HG02678 (cell line): ENCODE measurements around the gene SHROOM2.
"Not testable (repeated sequence)": the region's sequence is repeated elsewhere in the genome, so short reads cannot be mapped to it uniquely, and the experiment has no call there.

Experiments
- ATAC-seq: cut with Tn5 transposase; IDR thresholded peaks from one replicate; pipeline ENCODE4 v1.9.1; 2021; ENCODE audit warnings: mild to moderate bottlenecking, moderate library complexity; ENCODE audit not compliant: unreplicated experiment

The SHROOM2 gene

DNA sequence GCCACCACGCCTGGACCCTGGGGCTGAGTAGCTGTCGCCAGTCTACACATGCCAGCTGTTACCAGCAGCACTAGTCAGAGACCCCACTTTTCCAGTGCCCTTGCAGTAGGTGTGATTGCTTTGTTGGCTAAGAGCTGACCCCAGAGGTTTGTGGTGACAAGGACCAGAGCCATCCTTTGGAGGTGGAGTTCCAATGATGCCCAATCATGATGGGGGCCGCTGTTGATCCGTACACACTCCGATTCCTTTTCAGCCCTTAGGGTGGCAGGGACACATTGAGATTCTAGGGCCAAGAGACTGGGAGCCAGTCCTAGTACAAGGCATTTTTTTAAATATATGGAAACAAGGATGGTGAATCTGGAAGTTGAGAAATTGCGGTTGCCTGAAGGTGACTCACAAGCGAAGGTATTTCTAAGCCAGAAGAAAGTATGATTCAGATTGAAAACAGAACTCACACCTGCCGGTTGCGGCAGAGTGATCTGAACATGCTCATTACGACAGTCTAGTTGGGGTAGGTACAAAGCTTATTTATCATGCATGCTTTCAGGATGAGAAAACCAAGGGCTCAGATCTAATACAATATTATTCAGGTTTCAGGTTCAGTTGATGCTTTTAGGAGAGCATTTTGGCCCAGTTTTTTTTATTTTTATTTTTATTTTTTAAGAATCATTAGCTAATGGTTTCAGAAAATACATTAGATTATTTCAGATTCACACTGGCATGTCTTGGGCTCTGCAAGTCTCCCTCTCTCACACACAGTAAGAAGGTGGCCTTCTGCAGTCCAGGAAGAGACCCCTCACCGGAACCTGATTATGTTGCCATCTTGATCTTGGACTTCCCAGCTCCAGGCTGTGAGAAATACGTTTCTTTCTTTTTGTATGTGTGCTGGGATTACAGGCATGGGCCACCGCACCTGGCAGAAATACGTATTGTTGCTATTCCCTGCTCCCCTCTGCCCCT, 43.4 kb downstream of the SHROOM2 start:
- peak; percentile 94 for ATAC-seq

DNA sequence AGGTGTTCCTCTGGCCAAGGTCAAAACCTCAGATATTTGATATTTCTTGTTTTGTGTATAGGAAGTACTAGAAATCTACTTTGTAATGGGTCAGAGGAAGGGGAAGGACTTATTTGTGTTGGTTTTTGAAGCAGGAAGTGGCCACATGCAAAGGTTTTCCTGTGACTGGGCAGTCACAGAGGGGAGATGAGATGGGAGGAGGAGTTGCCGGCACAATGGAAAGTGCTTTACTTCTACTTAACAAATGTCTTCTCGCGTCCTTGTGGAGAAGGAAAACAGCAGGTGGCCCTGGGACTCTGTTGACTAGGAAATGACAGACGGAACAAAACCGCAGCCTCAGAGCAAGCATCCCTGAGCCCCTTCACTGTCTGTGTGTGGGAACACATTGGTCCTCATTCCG, 46.6 kb downstream of the SHROOM2 start:
- no peak for ATAC-seq

DNA sequence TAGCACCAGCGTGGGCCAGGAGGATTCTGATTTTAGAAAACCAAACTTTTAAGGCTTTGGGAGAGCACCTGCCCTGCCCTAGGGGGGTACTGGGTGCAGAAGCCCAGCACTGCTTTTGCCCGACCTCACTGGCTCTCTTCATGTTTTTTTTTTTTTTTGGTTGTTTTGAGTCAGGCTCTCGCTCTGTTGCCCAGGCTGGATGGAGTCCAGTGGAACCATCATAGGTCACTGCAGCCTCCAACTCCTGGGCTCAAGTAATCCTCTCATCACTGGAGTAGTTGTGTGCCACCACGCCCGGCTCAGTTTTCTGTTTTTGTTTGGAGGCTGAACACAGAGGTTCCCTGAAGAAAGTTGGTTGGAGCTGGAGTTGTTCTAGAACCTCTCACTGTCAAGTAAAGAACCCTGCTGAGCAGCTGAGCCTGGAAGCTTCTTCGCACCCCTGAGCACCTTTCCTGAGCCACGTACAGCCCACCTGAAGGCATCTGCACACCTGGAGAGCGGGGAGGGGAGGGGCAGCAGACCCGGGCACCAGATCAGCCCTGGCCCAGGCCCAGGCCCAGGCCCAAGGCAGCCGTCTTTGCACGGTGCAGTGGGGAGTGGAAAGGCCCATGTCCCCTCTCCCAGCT, 49.5 kb downstream of the SHROOM2 start:
- ATAC-seq: no peak

GRCh38 chrX:9842541-9842940, 56.3 kb downstream of the SHROOM2 start:
- ATAC-seq: no peak

- no peak for ATAC-seq
Measured at GRCh38 chrX:9844936-9845577, 58.8 kb downstream of the SHROOM2 start.

GRCh38 chrX:9845578-9845952, 59.3 kb downstream of the SHROOM2 start:
- ATAC-seq: no peak

GRCh38 chrX:9846631-9847030, 60.4 kb downstream of the SHROOM2 start:
- ATAC-seq: no peak

GRCh38 chrX:9847071-9847470, 60.8 kb downstream of the SHROOM2 start:
- no peak for ATAC-seq

DNA sequence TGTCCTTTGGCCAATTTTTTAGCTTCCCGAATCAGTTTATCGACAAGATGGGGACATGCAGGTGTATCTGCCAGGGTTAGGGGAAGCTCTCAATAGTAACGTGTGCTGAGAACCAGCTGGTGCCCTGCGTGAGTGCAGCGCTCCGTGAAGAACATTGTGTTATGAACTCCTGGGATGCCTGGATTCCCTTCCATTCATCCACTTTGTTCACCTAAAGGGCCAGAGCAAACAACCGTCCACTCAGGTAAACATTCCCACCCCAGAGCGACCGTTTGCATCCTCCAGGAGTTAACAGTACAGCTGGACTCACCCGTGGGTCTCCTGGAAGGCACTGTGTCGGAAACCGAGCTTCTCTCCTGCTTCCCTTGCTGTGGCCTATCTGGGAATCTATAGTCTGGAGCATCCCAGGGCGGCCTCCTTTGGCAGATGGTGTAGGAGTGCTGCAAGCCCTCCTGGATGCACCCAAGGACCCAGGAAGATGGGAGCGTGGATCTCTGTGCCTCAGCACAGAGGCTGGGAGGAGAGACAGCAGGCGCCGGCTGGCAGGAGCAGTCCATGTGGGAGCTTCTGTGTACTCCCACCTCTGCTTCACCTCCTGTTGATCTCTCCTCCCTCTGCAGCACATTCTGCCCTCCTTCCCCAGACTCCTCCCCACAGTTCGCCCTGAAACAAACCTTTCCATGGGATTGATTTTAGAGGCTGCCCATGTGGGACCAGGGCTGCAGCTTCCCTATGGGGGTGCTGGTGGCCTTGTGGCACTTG, 62.7 kb downstream of the SHROOM2 start:
- ATAC-seq: no peak

DNA sequence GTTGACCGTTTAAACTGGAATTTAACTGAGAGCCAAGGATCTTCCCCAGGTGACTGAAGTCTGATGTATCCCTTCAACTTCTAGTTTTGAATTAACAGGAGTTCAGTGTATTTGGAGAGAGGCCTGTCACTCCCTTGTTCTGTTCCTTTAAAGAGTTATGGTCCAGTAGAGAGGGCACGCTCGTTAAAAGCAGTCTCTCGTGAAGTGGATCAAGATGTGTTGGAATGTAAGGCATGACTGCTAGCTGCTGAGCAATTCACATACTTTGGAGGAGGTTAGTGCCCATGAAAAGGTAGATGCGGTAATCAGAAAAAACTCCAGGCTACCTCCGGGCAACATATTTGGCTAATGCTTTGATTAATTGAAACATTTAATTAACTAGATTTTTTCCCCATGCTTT, 65.7 kb downstream of the SHROOM2 start:
- no peak for ATAC-seq

GRCh38 chrX:9853307-9853706, 67.1 kb downstream of the SHROOM2 start:
- ATAC-seq: no peak

DNA sequence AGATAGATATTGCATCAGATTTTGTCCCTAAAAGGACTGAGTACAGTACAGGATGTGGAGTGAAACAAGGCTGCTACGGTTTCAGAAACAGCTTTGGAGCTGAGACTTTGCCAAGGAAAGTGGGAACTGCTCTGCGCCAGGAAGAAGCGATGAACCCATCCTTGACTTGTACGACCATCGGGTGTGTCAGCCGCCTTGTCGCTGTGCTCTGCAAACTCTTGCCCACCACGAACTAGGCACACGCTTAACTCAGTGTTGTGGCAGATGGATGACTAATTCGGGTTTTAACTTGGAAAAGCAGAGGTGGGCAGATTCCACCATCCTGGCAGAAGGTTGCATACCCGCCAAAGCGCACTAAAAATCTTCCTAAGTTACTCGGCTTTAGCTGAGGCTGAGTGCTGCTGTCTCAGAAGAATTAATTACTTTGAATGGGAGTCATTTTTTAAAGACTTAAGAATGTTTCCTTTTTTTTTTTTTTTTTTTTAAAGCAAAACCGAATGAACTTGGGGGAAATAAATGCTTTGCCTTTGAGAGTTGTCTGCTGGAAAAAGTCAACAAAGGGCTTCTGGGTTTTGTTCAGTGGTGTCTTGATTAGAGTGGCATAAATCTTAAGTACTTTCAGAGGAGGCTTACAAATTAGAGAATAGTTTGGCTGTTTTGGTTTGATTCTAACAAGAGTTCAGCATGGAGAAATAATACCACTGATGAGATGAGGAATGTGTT, 69.5 kb downstream of the SHROOM2 start:
- no peak for ATAC-seq

DNA sequence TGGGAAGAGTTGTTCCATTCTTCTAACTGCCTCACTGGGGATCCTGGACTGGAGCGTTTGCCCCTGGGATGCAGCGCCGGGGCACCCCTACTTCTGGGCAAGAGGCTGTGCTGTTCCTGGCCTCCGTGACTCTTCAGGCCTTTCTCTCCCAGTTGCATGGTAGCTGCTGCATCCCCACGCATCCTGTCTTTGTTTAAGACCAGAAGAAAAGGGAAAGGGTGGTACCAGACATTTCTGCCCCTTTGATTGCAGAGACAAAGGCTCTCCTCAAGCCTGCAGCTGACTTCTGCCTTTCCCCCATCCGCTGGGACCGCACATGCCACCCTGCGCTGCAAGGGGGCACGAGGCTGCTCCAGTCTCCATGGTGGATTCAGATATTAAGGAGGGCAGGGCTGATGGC, 70.4 kb downstream of the SHROOM2 start:
- ATAC-seq: no peak

DNA sequence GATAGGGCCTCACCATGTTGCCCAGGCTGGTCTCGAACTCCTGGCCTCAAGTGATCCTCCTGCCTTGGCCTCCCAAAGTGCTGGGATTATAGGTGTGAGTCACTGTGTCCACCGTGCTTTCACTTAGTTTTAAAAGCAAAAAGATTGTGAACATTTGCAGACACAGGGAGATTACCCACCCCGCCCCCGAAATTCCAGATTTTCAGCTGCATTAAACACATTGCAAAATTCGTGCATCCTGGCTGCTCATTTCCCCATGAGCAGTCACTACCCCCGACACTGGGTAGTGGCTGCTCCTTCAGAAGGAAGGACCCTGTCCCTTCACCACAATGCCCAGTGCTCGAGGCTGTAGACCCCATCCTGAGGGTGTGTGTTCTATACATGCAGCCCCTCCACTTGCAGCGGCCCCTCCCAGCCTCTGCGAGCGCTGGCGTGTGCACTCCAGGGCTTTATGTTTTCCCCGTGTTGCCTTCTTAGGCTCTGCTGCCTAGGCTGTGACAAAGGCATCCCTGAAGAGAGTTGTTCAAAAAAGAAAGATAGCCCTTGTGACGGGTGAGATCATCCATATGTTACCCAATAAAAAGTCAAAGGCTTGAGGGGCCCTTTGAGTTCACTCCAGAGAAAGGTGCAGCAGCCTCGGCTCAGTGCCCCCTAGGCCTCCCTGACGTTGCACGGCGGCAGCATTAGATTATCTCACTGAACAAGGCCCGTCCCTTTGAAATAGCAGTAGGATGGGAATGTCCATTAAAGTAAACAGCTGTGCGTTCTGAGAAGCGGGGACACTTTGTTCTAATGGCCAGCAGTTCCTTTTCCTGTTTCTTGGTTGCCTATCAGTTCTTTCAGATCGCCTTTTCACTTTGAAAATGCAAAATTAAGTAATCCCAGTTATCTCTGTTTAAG, 71.6 kb downstream of the SHROOM2 start:
- ATAC-seq: no peak

- not testable (repeated sequence) for ATAC-seq
Measured at GRCh38 chrX:9858684-9859083, 72.5 kb downstream of the SHROOM2 start.

- ATAC-seq: no peak
Measured at GRCh38 chrX:9859711-9860555, 73.7 kb downstream of the SHROOM2 start.

DNA sequence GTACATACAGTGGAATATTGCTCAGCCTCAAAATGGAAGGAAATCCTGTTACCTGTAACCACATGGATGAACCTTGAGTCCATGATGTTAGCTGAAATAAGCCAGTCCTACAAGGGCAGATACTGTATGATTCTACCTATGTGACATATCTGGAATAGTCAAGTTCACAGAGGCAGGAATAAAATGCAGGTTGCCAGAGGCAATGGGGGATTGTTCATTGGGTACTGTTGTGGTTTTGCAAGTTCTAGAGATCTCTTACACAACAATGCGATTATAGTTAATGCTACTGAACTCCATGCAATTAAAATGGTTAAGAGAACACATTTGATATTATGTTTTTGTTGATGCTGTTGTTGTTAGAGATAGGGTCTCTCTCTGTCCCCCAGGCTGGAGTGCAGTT, 74.6 kb downstream of the SHROOM2 start:
- ATAC-seq: no peak

DNA sequence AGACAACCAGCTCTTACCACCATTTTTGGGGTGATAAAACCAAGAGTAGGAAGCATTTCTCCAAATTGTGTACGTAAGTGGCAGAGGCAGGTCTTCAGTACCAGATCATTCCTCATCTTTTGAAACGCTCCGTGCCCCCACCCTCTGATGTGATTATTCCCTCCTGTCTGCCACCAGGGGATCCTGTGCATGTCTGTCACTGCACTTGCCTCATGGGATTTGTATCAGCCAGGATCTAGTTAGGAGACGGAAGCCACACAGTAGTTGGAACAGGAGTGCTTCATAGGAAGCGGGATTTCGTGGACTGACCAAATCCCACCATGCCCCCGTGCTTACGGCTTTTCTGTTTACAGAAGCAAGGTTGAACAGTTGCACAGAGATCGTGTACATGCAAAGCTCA, 75.5 kb downstream of the SHROOM2 start:
- ATAC-seq: no peak

DNA sequence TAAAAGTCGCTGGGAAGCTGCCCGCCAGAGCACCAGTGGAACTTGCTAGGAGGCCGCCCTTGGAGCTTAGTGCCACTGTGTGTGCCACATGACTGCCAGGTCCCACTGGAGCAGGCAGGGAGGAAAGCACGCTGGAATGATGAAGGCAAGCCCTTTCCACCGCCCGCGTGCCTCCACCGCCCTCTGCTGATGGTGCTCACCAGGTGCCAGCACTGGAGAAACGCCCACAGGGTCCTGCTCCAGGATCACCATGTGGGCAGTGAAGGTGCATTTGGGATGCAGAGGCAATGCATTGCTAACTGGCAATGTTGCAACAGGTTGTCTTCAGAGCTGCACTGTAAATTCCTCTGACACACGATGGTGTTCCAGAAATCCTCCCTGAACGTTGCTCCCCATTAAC, 76.3 kb downstream of the SHROOM2 start:
- no peak for ATAC-seq
